DOHH2 (cell line): ENCODE measurements around the gene NDE1.

Experiments used
- EZH2phosphoT487 ChIP-seq: fragments of 200-600 bp; sonication (generic); IDR thresholded peaks from 2 replicates; pipeline ENCODE4 v1.6.1; 2017; ENCODE audit warnings: borderline replicate concordance, mild to moderate bottlenecking, antibody characterized with exemption, low read length, moderate library complexity, mixed read lengths
- TF ChIP-seq, protein P1 (sequence below): fragments of 200-600 bp; sonication (generic); IDR thresholded peaks from one replicate; pipeline ENCODE4 v1.5.1; 2014; ENCODE audit warnings: antibody characterized with exemption, mild to moderate bottlenecking, low read depth, low read length; ENCODE audit not compliant: poor library complexity, severe bottlenecking

- TF ChIP-seq, protein P1, sequence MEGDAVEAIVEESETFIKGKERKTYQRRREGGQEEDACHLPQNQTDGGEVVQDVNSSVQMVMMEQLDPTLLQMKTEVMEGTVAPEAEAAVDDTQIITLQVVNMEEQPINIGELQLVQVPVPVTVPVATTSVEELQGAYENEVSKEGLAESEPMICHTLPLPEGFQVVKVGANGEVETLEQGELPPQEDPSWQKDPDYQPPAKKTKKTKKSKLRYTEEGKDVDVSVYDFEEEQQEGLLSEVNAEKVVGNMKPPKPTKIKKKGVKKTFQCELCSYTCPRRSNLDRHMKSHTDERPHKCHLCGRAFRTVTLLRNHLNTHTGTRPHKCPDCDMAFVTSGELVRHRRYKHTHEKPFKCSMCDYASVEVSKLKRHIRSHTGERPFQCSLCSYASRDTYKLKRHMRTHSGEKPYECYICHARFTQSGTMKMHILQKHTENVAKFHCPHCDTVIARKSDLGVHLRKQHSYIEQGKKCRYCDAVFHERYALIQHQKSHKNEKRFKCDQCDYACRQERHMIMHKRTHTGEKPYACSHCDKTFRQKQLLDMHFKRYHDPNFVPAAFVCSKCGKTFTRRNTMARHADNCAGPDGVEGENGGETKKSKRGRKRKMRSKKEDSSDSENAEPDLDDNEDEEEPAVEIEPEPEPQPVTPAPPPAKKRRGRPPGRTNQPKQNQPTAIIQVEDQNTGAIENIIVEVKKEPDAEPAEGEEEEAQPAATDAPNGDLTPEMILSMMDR: no peak
- TF ChIP-seq EZH2phosphoT487: no peak
Measured at GRCh38 chr16:15768201-15768600, 118.2 kb downstream of the NDE1 start.
